ENCODE measurements around the gene AGT.

Gene AGT

GRCh38 chr1:230750576-230750975 lies 36.7 kb upstream of the AGT start:
- DNase-seq (ENCODE audit: low read depth in 1 of 2, low spot score in 1 of 2): no peak
- TF ChIP-seq SPI1 (IDR thresholded peaks at IDR 0.05; ENCODE audit: borderline replicate concordance, low read depth) (no peak), POLR2AphosphoS5 (IDR thresholded peaks at IDR 0.05; ENCODE audit: low read depth) (no peak), REST (IDR thresholded peaks at IDR 0.05; ENCODE audit: insufficient replicate concordance, low read depth) (no peak), GABPA (IDR thresholded peaks at IDR 0.05; ENCODE audit: low read depth) (no peak)
- TF ChIP-seq, protein P1, sequence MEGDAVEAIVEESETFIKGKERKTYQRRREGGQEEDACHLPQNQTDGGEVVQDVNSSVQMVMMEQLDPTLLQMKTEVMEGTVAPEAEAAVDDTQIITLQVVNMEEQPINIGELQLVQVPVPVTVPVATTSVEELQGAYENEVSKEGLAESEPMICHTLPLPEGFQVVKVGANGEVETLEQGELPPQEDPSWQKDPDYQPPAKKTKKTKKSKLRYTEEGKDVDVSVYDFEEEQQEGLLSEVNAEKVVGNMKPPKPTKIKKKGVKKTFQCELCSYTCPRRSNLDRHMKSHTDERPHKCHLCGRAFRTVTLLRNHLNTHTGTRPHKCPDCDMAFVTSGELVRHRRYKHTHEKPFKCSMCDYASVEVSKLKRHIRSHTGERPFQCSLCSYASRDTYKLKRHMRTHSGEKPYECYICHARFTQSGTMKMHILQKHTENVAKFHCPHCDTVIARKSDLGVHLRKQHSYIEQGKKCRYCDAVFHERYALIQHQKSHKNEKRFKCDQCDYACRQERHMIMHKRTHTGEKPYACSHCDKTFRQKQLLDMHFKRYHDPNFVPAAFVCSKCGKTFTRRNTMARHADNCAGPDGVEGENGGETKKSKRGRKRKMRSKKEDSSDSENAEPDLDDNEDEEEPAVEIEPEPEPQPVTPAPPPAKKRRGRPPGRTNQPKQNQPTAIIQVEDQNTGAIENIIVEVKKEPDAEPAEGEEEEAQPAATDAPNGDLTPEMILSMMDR (IDR thresholded peaks at IDR 0.05; ENCODE audit: insufficient read depth, low read length): no peak
- Histone ChIP-seq H3K27ac (replicated peaks) (no peak overlapping the region), H3K27me3 (ENCODE audit: insufficient read depth, poor library complexity, severe bottlenecking) (peaks cover 3% of the 10 kb centered on the region), H3K4me3 (replicated peaks; ENCODE audit: insufficient read depth, low read length) (no peak overlapping the region)

- peaks cover 3% of the 10 kb centered on the region for H3K27me3 ChIP-seq (ENCODE audit: insufficient read depth, poor library complexity, severe bottlenecking)
- no peak overlapping the region for H3K27ac ChIP-seq (replicated peaks)
- H3K4me3 ChIP-seq (replicated peaks; ENCODE audit: insufficient read depth, low read length): no peak overlapping the region
- DNase-seq (ENCODE audit: low read depth in 1 of 2, low spot score in 1 of 2): no peak
- no peak for TF ChIP-seq SPI1 (IDR thresholded peaks at IDR 0.05; ENCODE audit: borderline replicate concordance, low read depth)
- TF ChIP-seq REST (IDR thresholded peaks at IDR 0.05; ENCODE audit: insufficient replicate concordance, low read depth): no peak
These were observed 35.7 kb upstream of the AGT start for GRCh38 chr1:230749635-230750034.

GRCh38 chr1:230749150-230749549 lies 35.2 kb upstream of the AGT start:
- no peak overlapping the region for H3K4me3 ChIP-seq (replicated peaks; ENCODE audit: insufficient read depth, low read length)
- H3K27ac ChIP-seq (replicated peaks): no peak overlapping the region
- TF ChIP-seq, protein P1 (IDR thresholded peaks at IDR 0.05; ENCODE audit: insufficient read depth, low read length): no peak
- TF ChIP-seq POLR2AphosphoS5 (IDR thresholded peaks at IDR 0.05; ENCODE audit: low read depth) (no peak), REST (IDR thresholded peaks at IDR 0.05; ENCODE audit: insufficient replicate concordance, low read depth) (no peak), GABPA (IDR thresholded peaks at IDR 0.05; ENCODE audit: low read depth) (no peak), SPI1 (IDR thresholded peaks at IDR 0.05; ENCODE audit: borderline replicate concordance, low read depth) (no peak)
- H3K27me3 ChIP-seq (ENCODE audit: insufficient read depth, poor library complexity, severe bottlenecking): peaks cover 3% of the 10 kb centered on the region
- no peak for DNase-seq (ENCODE audit: low read depth in 1 of 2, low spot score in 1 of 2)

Data from HL-60 (cell line).